NCI-H748 (cell line): ENCODE results near the gene ITGB1.
"Not testable (repeated sequence)": the region's sequence is repeated elsewhere in the genome, so short reads cannot be mapped to it uniquely, and the experiment has no call there.

ENCODE experiments used
- DNase-seq: peaks from one replicate; lab custom pipeline; 2025; ENCODE audit not compliant: unreplicated experiment; lab: John Stamatoyannopoulos, UW

ITGB1 gene

GRCh38 chr10:32939296-32940111 is 18.5 kb downstream of the ITGB1 start:
- DNase-seq: no peak

GRCh38 chr10:32938554-32939061 is 19.4 kb downstream of the ITGB1 start:
- DNase-seq: peak; percentile 40

GRCh38 chr10:32937911-32938424 is 20.1 kb downstream of the ITGB1 start:
- no peak for DNase-seq

- DNase-seq: no peak
Observed at GRCh38 chr10:32932225-32932729, 25.8 kb downstream of the ITGB1 start.

DNA sequence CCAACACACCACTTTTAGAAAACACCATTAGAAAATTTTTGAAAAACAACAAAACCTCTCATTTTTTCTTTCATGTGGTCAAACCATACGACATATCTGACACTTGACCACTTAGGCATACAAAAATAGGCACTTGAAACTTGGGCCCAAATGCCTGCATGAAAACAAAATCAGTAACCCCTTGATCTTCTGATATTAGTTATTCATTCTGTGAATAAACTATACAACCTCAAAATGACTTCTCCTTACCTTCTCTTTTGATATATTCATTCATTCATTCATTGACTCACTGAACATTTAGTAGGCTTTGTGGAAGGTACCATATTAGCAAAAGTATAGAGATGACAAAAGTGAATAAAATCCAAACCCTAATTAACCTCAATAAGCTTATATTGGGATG is 26.4 kb downstream of the ITGB1 start:
- no peak for DNase-seq

GRCh38 chr10:32930036-32930435 is 28.0 kb downstream of the ITGB1 start:
- DNase-seq: no peak

GRCh38 chr10:32929634-32930033 is 28.4 kb downstream of the ITGB1 start:
- DNase-seq: no peak

GRCh38 chr10:32927750-32928149 is 30.3 kb downstream of the ITGB1 start:
- DNase-seq: no peak

- no peak for DNase-seq
Observed at GRCh38 chr10:32923849-32924248, 34.2 kb downstream of the ITGB1 start.

- DNase-seq: no peak
Observed at GRCh38 chr10:32923134-32923533, 34.9 kb downstream of the ITGB1 start.

GRCh38 chr10:32922170-32922569 is 35.9 kb downstream of the ITGB1 start:
- no peak for DNase-seq

GRCh38 chr10:32917817-32918216 is 40.2 kb downstream of the ITGB1 start:
- DNase-seq: not testable (repeated sequence)

DNA sequence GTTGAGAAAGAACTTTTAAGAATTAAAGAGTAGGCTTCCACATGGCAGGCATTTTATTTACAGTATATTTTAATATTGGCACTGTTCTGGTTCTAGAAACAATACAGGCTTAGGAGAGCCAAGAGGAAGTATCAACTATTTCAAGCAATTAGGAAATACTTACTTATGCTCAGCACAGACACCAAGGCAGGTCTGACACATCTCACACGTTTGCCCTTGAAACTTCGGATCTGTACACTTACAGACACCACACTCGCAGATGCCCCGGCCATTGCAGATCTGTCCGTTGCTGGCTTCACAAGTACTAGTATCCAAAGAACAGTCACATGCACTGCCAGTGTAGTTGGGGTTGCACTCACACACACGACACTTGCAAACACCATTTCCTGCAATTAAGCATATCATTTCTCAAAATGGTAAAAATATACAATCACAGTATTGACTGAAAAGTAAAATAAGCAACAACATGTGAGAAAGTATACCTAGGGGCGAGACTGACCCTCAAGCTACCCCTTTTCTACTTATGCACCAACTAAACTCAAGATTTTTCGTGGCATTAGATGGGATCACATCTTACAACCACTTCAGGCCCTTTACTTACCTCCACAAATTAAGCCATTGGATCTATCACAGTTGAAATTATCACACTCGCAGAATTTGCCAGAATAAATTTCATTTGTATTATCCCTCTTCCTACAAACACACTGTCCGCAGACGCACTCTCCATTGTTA is 46.6 kb downstream of the ITGB1 start:
- no peak for DNase-seq

DNA sequence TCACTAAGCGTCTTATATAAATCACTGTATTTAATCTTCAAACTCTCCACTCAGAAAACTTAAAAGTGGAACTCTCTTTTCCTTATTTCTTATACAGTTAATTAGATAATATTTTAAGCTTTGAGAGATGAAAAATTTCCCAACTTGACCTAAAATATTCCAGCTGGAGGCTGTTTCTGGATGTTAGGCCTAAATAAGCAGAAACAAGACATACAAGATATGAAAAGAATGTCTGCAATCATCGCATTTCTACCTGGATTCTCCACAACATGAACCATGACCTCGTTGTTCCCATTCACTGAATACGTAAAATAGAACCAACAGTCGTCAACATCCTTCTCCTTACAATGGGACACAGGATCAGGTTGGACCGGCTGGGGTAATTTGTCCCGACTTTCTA is 48.1 kb downstream of the ITGB1 start:
- DNase-seq: not testable (repeated sequence)

DNA sequence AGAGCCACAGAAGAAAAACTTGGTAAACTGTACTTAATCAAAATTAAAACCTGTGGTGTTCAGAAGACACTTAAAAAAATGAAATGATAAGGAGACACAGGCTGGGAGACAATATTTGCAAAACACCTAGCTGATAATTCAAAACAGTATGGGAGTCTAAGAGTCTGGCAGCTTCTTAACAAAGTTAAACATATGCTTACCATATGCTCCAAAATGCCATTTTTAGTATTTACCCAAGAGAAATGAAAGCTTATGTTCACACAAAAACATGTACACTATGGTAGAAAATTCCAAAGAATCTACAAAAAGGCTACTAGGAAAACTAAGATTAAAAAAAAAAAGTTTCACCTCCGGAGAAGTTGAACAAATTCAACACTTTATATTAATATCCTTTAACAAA is 48.6 kb downstream of the ITGB1 start:
- DNase-seq: no peak

- DNase-seq: no peak
Observed at GRCh38 chr10:32906595-32906994, 51.4 kb downstream of the ITGB1 start.

- DNase-seq: no peak
Observed at GRCh38 chr10:32905466-32905865, 52.6 kb downstream of the ITGB1 start.

- DNase-seq: no peak
Observed at GRCh38 chr10:32901815-32902214, 56.2 kb downstream of the ITGB1 start.

- not testable (repeated sequence) for DNase-seq
Observed at GRCh38 chr10:32895200-32895968, 62.6 kb downstream of the ITGB1 start.

- no peak for DNase-seq
Observed at GRCh38 chr10:32893916-32894664, 63.9 kb downstream of the ITGB1 start.
